Adipose tissue (tissue), 3 donors: ENCODE results near the gene KLHL17. TPM values are rescaled to one million over a fixed set of nuclear protein-coding genes. Genes with fewer than 3 reads are reported as not detected.

Source experiments
- polyA plus RNA-seq, 3 donors: library from polyadenylated mRNA; stranded (reverse); fragments of 200-250 nt; gene quantifications; one replicate each; pipeline ENCODE4 v1.2.3, GENCODE V29; 2013
- donor health status: healthy with polysubstance abuse.
- donor health status: Bipolar disorder and iron deficiency.
- donor health status: healthy.

KLHL17 gene
- polyA plus RNA-seq, 3 donors = 5.9 to 10.6 (median 6.3) TPM

Other genes starting within 250 kb of the KLHL17 start
- gene SAMD11, start 36.7 kb upstream of the KLHL17 start, polyA plus RNA-seq = 1 to 10 TPM in 2 of 3 donors, under 1 TPM in 1; 1.00 to 7.9 (median 1.2) TPM
- 10 to 100 TPM; 39.8 to 50.2 (median 44.3) TPM for gene NOC2L, start 1.3 kb upstream of the KLHL17 start, polyA plus RNA-seq
- 1 to 10 TPM in 1 of 3 donors, under 1 TPM in 2; 0.22 to 1.1 (median 0.38) TPM for gene PLEKHN1, start 5.9 kb downstream of the KLHL17 start, polyA plus RNA-seq
- gene PERM1, start 21.5 kb downstream of the KLHL17 start, polyA plus RNA-seq = 1 to 10 TPM in 1 of 3 donors, under 1 TPM in 2; 0.06 to 2.0 (median 0.16) TPM
- gene HES4, start 39.5 kb downstream of the KLHL17 start, polyA plus RNA-seq = 10 to 100 TPM; 11.3 to 22.9 (median 14.2) TPM
- gene ISG15, start 52.9 kb downstream of the KLHL17 start, polyA plus RNA-seq = 10 to 100 TPM; 43.7 to 83.5 (median 44.3) TPM
- gene AGRN, start 59.5 kb downstream of the KLHL17 start, polyA plus RNA-seq = 10 to 100 TPM; 12.5 to 34.2 (median 21.5) TPM
- gene RNF223, start 113.7 kb downstream of the KLHL17 start, polyA plus RNA-seq = under 1 TPM in 2 of 3 donors, not detected in 1; 0.05 to 0.30 TPM
- 10 to 100 TPM in 1 of 3 donors, 1 to 10 TPM in 2; 5.2 to 11.5 (median 9.3) TPM for gene C1orf159, start 155.5 kb downstream of the KLHL17 start, polyA plus RNA-seq
- gene TTLL10, start 213.3 kb downstream of the KLHL17 start, polyA plus RNA-seq = under 1 TPM; 0.13 to 0.98 (median 0.45) TPM
- 1 to 10 TPM in 1 of 3 donors, under 1 TPM in 1, not detected in 1; 0.45 to 1.4 TPM for gene TNFRSF18, start 246.0 kb downstream of the KLHL17 start, polyA plus RNA-seq